K562 (cell line): ENCODE results near the gene AGPAT4. TPM values are rescaled to one million over a fixed set of nuclear protein-coding genes. Genes with fewer than 3 reads are reported as not detected.

Source experiments
- ARID1B ChIP-seq: fragments of 450-650 bp; IDR thresholded peaks from 2 replicates; pipeline ENCODE4 v1.6.1; 2016; ENCODE audit warnings: antibody characterized with exemption, mild to moderate bottlenecking, inconsistent platforms
- CXXC5 ChIP-seq: fragments of 250-450 bp; sonication (Bioruptor Pico); IDR thresholded peaks from 2 replicates; pipeline ENCODE4 v1.8.0; 2022; ENCODE audit warnings: inconsistent platforms, mild to moderate bottlenecking, moderate library complexity
- HDAC2 ChIP-seq: fragments of 450-650 bp; IDR thresholded peaks from 2 replicates; pipeline ENCODE4 v1.6.1; 2016; ENCODE audit warnings: mild to moderate bottlenecking
- MTA3 ChIP-seq: fragments of 450-650 bp; formaldehyde crosslinking; IDR thresholded peaks from 2 replicates; pipeline ENCODE4 v1.6.1; 2017; ENCODE audit warnings: mild to moderate bottlenecking, borderline replicate concordance
- NFIC ChIP-seq: fragments of 450-650 bp; IDR thresholded peaks from 2 replicates; pipeline ENCODE4 v1.6.1; 2017; ENCODE audit warnings: mild to moderate bottlenecking, inconsistent platforms
- RNF2 ChIP-seq: sonication (generic); IDR thresholded peaks from 2 replicates; pipeline ENCODE4 v1.6.1; 2016
- TEAD4 ChIP-seq, 2 experiments: sonication (generic) in 1 of 2; formaldehyde crosslinking in 1 of 2; IDR thresholded peaks; 2 replicates each; pipeline versions ENCODE4 v1.6.1 to v1.8.0; 2012 to 2022; ENCODE audit warnings: borderline replicate concordance in 1 of 2, inconsistent platforms in 1 of 2, low read length in 1 of 2, mild to moderate bottlenecking in 1 of 2, missing genetic modification reagents in 1 of 2
- TRIM24 ChIP-seq, 2 experiments: fragments of 450-650 bp; IDR thresholded peaks; 2 replicates each; pipeline ENCODE4 v1.6.1; 2016
- ZSCAN32 ChIP-seq: fragments of 450-650 bp; formaldehyde crosslinking; IDR thresholded peaks from 2 replicates; pipeline ENCODE4 v1.4.0; 2020; ENCODE audit warnings: mild to moderate bottlenecking, moderate library complexity
- polyA plus RNA-seq, 8 experiments: library from polyadenylated mRNA; depleted of rRNA in 4 of 8; stranded (reverse) in 5 of 8; unstranded in 3 of 8; fragments of >200 nt; fragmentation: Nextera tagmentation in 2 of 8; fragmentation: Illumina TruSeq in 1 of 8; extraction: Ambion mirVana in 2 of 8; extraction: Trizol in 1 of 8; gene quantifications; 2 replicates each; pipeline versions ENCODE4 v1.2.1 to v1.2.3, GENCODE V29; 2011 to 2014; ENCODE audit warnings: inconsistent platforms in 1 of 8, missing spikeins in 1 of 8
- total RNA-seq, 7 experiments: library from RNA; depleted of rRNA in 6 of 7; stranded (reverse); fragments of >200 nt in 6 of 7; fragmentation: Illumina TruSeq in 2 of 7; extraction: Trizol in 2 of 7; gene quantifications; 2 replicates each; pipeline versions ENCODE4 v1.2.1 to v1.2.3, GENCODE V29; 2011 to 2021; ENCODE audit warnings: low replicate concordance in 1 of 7
- TF ChIP-seq, protein P1 (sequence below), 2 experiments: fragments of 250-450 bp in 1 of 2; fragments of 450-650 bp in 1 of 2; sonication (Bioruptor Pico) in 1 of 2; IDR thresholded peaks; 2 replicates each; pipeline versions ENCODE4 v1.6.1 to v1.8.0; 2016 to 2021; ENCODE audit warnings: mild to moderate bottlenecking in 2 of 2, moderate library complexity in 2 of 2, missing compliant biosample characterization in 1 of 2, missing genetic modification characterization in 1 of 2
- TF ChIP-seq, protein P2 (sequence below), 2 experiments: IDR thresholded peaks; 2 replicates each; pipeline ENCODE4 v1.6.1; 2012; ENCODE audit warnings: improper control_type of control experiment in 2 of 2, low read depth in 2 of 2, low read length in 2 of 2, borderline replicate concordance in 1 of 2
- TF ChIP-seq, protein P3 (sequence below): fragments of 200-800 bp; sonication (Bioruptor generic); IDR thresholded peaks from 2 replicates; pipeline ENCODE4 v1.6.1; 2017; ENCODE audit warnings: missing genetic modification characterization, missing compliant biosample characterization

The AGPAT4 gene
- total and polyA plus RNA-seq, 9 of the 15 experiments (the other 6 are each of a cell fraction or from before 2014, with no cell fraction given), result 2.2 to 15.0 (median 5.7) TPM

DNA sequence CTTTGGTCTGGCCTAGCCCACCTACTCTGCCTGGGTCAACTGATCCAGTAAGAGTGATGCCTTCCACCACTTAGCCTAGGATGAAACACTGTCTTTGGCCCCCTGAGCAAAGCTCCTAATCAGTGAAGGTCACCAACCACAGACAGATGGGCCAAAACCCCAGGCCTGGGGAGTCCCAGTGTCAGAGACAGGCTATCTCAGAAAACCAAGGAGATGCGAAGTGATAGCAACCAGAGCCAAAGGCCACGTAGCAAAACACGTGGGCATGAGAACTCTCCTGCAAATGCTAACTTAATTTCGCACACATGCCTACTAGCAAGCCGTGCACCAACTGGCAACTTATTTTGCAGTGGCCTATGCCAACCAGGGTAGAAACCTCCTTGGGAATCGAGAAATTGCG, 29.1 kb downstream of the AGPAT4 start (continued):
- peak; percentile 89 for TF ChIP-seq ARID1B
- no peak for TF ChIP-seq ZSCAN32 (CRISPR knock-in tag)
- peak; percentile 58 to 78; a peak in 2 of 4 replicates for TF ChIP-seq TRIM24 (IDR thresholded peaks at IDR 0.05)
- peak; percentile 55; the same call in 1 of the 2 replicates for TF ChIP-seq RNF2
- TF ChIP-seq MTA3, result 0 out of 2 replicates have a peak, but pooled peaks have one; percentile 30
- TF ChIP-seq CXXC5 (CRISPR knock-in tag), result peak; percentile 86
- peak; percentile 75 for TF ChIP-seq NFIC
- TF ChIP-seq, protein P1, sequence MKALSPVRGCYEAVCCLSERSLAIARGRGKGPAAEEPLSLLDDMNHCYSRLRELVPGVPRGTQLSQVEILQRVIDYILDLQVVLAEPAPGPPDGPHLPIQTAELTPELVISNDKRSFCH (CRISPR knock-in tag; IDR thresholded peaks at IDR 0.05), result no peak
- TF ChIP-seq, protein P1 (tag; IDR thresholded peaks at IDR 0.05), result 0 out of 2 replicates have a peak, but pooled peaks have one; percentile 49
- TF ChIP-seq, protein P2, sequence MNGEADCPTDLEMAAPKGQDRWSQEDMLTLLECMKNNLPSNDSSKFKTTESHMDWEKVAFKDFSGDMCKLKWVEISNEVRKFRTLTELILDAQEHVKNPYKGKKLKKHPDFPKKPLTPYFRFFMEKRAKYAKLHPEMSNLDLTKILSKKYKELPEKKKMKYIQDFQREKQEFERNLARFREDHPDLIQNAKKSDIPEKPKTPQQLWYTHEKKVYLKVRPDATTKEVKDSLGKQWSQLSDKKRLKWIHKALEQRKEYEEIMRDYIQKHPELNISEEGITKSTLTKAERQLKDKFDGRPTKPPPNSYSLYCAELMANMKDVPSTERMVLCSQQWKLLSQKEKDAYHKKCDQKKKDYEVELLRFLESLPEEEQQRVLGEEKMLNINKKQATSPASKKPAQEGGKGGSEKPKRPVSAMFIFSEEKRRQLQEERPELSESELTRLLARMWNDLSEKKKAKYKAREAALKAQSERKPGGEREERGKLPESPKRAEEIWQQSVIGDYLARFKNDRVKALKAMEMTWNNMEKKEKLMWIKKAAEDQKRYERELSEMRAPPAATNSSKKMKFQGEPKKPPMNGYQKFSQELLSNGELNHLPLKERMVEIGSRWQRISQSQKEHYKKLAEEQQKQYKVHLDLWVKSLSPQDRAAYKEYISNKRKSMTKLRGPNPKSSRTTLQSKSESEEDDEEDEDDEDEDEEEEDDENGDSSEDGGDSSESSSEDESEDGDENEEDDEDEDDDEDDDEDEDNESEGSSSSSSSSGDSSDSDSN (IDR thresholded peaks at IDR 0.05; ENCODE audit: borderline replicate concordance in 1 of 2, low read depth in 2 of 2, low read length in 2 of 2), result 0 out of 4 replicates have a peak, but pooled peaks of 1 of the 2 experiments have one; percentile 36
- peak; percentile 97 for TF ChIP-seq TEAD4 (IDR thresholded peaks at IDR 0.05; ENCODE audit: low read length)
- TF ChIP-seq TEAD4 (CRISPR knock-in tag; IDR thresholded peaks at IDR 0.05; ENCODE audit: borderline replicate concordance), result no peak
- TF ChIP-seq, protein P3, sequence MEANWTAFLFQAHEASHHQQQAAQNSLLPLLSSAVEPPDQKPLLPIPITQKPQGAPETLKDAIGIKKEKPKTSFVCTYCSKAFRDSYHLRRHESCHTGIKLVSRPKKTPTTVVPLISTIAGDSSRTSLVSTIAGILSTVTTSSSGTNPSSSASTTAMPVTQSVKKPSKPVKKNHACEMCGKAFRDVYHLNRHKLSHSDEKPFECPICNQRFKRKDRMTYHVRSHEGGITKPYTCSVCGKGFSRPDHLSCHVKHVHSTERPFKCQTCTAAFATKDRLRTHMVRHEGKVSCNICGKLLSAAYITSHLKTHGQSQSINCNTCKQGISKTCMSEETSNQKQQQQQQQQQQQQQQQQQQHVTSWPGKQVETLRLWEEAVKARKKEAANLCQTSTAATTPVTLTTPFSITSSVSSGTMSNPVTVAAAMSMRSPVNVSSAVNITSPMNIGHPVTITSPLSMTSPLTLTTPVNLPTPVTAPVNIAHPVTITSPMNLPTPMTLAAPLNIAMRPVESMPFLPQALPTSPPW (CRISPR knock-in tag), result peak; percentile 29; the same call in 1 of the 2 replicates
- 0 out of 2 replicates have a peak, but pooled peaks have one; percentile 40 for TF ChIP-seq HDAC2
